Transverse colon (tissue), 3 donors: Measurements from ENCODE around the gene ATP1B2.

Source experiments
- EP300 ChIP-seq: sonication (generic); formaldehyde crosslinking; IDR thresholded peaks from one replicate; pipeline ENCODE4 v1.6.1; 2017; ENCODE audit warnings: antibody characterized with exemption, low read depth
- POLR2A ChIP-seq: fragments of 450-650 bp; IDR thresholded peaks from one replicate; pipeline ENCODE4 v1.6.1; 2016; ENCODE audit warnings: antibody characterized with exemption, mild to moderate bottlenecking, moderate library complexity
- TF ChIP-seq, protein P1 (sequence below), 5 experiments: fragments of 200-600 bp in 3 of 5; fragments of 450-650 bp in 2 of 5; sonication (generic) in 3 of 5; IDR thresholded peaks; 1 replicate in 2 of 5; 2 replicates in 3 of 5; pipeline ENCODE4 v1.5.1; 2016 to 2017; ENCODE audit warnings: antibody characterized with exemption in 5 of 5, inconsistent platforms in 3 of 5, mild to moderate bottlenecking in 2 of 5, moderate library complexity in 1 of 5

DNA sequence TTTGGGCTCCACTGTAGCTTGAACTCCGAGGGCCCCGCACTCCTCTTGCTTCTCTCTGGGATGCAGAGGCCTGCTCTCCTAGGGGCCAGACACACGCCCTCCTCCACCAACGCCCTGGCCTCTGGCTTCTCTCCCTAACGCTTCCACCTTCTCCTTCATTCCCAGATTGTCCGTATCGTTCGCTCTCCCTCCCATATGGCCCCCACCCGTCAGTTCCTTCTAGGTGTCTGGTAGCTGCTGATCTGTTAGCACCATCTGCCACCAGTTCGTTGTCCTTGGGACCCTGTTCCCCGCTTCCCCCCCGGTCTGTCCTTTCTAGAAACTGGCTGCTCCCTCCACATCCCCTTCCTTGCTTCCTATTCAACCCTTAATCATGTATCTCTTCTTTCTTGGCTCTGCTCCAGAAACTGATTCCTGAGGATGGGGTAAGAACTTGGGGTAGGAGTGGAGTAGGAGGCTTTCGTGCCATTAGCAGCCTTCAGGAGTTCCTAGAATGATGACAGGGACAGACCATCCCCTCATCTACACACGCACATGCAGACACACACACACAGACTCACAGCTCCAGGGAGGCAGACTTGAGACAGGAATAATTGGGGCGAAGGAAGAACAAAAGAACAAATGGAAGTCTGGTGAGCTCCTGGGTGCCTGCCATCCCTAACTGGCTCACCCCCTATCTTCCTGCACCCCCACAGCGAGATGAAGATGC, 4.3 kb downstream of the ATP1B2 start:
- TF ChIP-seq, protein P1, sequence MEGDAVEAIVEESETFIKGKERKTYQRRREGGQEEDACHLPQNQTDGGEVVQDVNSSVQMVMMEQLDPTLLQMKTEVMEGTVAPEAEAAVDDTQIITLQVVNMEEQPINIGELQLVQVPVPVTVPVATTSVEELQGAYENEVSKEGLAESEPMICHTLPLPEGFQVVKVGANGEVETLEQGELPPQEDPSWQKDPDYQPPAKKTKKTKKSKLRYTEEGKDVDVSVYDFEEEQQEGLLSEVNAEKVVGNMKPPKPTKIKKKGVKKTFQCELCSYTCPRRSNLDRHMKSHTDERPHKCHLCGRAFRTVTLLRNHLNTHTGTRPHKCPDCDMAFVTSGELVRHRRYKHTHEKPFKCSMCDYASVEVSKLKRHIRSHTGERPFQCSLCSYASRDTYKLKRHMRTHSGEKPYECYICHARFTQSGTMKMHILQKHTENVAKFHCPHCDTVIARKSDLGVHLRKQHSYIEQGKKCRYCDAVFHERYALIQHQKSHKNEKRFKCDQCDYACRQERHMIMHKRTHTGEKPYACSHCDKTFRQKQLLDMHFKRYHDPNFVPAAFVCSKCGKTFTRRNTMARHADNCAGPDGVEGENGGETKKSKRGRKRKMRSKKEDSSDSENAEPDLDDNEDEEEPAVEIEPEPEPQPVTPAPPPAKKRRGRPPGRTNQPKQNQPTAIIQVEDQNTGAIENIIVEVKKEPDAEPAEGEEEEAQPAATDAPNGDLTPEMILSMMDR (IDR thresholded peaks at IDR 0.05), result no peak
- TF ChIP-seq EP300 (no peak), POLR2A (no peak)
